ENCODE data around the gene PRRC2C. TPM values are rescaled to one million over a fixed set of nuclear protein-coding genes. Genes with fewer than 3 reads are reported as not detected.

PRRC2C gene
- total RNA-seq, 4 donors from 2014 or later = 61.7 to 125 (median 94.9) TPM

DNA sequence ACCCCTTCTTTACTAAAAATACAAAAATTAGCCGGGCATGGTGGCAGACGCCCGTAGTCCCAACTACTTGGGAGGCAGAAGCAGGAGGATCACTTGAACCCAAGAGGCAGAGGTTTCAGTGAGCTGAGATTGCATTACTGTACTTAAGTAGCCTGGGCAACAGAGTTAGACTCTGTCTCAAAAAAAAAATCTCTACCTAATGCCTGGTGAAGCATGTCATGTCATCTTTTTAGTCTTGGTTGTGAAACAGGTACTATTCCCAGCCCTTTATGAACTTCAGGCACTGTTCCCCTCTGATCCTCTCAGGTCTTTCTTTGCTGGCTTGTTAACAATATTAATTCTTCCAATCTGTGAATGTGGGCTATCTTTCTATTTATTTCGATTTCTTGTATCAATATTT lies 22.1 kb downstream of the PRRC2C start:
- no peaks in the 10 kb centered on the region for H3K27me3 ChIP-seq
- no peak overlapping the region for H3K4me3 ChIP-seq
- H3K9me3 ChIP-seq = no peaks in the 10 kb centered on the region
- TF ChIP-seq POLR2AphosphoS5 (IDR thresholded peaks at IDR 0.05) = no peak
- whole genome bisulfite sequencing, 2 donors (ENCODE audit: low coverage in 1 of 2) = 84 to 91% methylated on average over 4 of the region's 4 CpGs
- in situ Hi-C loops (cut with MboI; ENCODE audit: low pct_ligation_motif_present in 1 of 4, low pct_unique_long_range_greater_than_20kb in 1 of 4, low sequenced_read_pairs in 3 of 4) (no loop called here), intact Hi-C loops (cut with DNase I; ENCODE audit: low total_unique reads) (no loop called here)
- H3K4me1 ChIP-seq = peaks cover 0 to 39% (median 13%) of the 10 kb centered on the region in 4 donors
- H3K36me3 ChIP-seq = no peaks in the 10 kb centered on the region
- no peak overlapping the region for H3K27ac ChIP-seq
- no peak for DNase-seq

DNA sequence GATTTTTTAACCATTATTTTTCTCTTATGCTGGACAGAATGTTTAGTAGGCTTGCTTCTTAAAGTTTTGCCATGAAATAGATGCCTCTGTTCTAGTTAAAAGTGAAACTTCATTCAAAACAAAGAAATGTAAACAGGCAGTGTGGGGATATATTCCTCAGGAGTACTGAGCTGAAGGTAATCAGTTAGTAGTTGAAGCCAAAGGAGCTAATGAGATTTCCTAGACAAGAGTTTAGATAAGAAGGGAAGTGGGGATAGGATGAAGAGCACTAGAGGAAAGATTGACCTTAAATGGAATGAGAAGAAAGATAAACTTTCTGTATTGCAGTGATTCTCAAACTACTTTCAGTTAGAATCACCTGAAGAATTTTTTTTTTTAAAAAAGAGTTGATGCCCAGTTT lies 23.9 kb downstream of the PRRC2C start:
- no peaks in the 10 kb centered on the region for H3K36me3 ChIP-seq
- peaks cover 0 to 39% (median 13%) of the 10 kb centered on the region in 4 donors for H3K4me1 ChIP-seq
- H3K27me3 ChIP-seq = no peaks in the 10 kb centered on the region
- H3K27ac ChIP-seq = no peak overlapping the region
- intact Hi-C loops (cut with DNase I; ENCODE audit: low total_unique reads) (no loop called here), in situ Hi-C loops (cut with MboI; ENCODE audit: low pct_ligation_motif_present in 1 of 4, low pct_unique_long_range_greater_than_20kb in 1 of 4, low sequenced_read_pairs in 3 of 4) (no loop called here)
- H3K4me3 ChIP-seq = no peak overlapping the region
- no peaks in the 10 kb centered on the region for H3K9me3 ChIP-seq
- TF ChIP-seq, protein P1, sequence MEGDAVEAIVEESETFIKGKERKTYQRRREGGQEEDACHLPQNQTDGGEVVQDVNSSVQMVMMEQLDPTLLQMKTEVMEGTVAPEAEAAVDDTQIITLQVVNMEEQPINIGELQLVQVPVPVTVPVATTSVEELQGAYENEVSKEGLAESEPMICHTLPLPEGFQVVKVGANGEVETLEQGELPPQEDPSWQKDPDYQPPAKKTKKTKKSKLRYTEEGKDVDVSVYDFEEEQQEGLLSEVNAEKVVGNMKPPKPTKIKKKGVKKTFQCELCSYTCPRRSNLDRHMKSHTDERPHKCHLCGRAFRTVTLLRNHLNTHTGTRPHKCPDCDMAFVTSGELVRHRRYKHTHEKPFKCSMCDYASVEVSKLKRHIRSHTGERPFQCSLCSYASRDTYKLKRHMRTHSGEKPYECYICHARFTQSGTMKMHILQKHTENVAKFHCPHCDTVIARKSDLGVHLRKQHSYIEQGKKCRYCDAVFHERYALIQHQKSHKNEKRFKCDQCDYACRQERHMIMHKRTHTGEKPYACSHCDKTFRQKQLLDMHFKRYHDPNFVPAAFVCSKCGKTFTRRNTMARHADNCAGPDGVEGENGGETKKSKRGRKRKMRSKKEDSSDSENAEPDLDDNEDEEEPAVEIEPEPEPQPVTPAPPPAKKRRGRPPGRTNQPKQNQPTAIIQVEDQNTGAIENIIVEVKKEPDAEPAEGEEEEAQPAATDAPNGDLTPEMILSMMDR (IDR thresholded peaks at IDR 0.05) = no peak
- TF ChIP-seq EP300 (IDR thresholded peaks at IDR 0.05; ENCODE audit: low read depth) = no peak
- no peak for TF ChIP-seq POLR2A (IDR thresholded peaks at IDR 0.05)
- TF ChIP-seq POLR2AphosphoS5 (IDR thresholded peaks at IDR 0.05) = no peak
- DNase-seq = no peak

DNA sequence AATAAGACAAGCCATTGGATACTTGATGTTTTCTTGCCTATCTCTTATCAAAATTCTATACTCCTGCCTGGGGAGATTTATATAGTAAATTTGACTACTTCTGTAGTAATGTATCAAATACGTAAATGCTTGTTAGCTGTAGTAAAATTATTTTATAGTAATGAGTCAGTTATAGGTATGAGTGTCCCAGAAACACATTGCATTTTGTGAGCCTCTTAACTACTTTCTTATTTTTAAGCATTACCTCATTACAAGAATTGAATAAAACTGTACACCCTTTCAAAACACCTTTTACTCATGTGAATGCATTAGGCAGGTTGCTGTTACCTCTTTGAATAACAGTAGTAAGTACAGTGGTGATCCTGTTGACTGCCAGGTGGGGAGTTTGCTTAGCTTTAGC lies 28.4 kb downstream of the PRRC2C start:
- intact Hi-C loops (cut with DNase I; ENCODE audit: low total_unique reads) (no loop called here), in situ Hi-C loops (cut with MboI; ENCODE audit: low pct_ligation_motif_present in 1 of 4, low pct_unique_long_range_greater_than_20kb in 1 of 4, low sequenced_read_pairs in 3 of 4) (no loop called here)
- Histone ChIP-seq H3K36me3 (peaks cover 0 to 42% (median 16%) of the 10 kb centered on the region in 4 donors), H3K4me1 (peaks cover 0 to 8% (median 2%) of the 10 kb centered on the region in 4 donors), H3K4me3 (no peak overlapping the region), H3K27me3 (no peaks in the 10 kb centered on the region), H3K9me3 (no peaks in the 10 kb centered on the region), H3K27ac (no peak overlapping the region)
- TF ChIP-seq POLR2A (IDR thresholded peaks at IDR 0.05) = no peak
- no peak for TF ChIP-seq EP300 (IDR thresholded peaks at IDR 0.05; ENCODE audit: low read depth)
- TF ChIP-seq, protein P1 (IDR thresholded peaks at IDR 0.05) = no peak
- TF ChIP-seq POLR2AphosphoS5 (IDR thresholded peaks at IDR 0.05) = no peak
- DNase-seq = no peak
- WGBS, 2 donors (ENCODE audit: low coverage in 1 of 2) = 0% methylated on average over 1 of the region's 1 CpG

DNA sequence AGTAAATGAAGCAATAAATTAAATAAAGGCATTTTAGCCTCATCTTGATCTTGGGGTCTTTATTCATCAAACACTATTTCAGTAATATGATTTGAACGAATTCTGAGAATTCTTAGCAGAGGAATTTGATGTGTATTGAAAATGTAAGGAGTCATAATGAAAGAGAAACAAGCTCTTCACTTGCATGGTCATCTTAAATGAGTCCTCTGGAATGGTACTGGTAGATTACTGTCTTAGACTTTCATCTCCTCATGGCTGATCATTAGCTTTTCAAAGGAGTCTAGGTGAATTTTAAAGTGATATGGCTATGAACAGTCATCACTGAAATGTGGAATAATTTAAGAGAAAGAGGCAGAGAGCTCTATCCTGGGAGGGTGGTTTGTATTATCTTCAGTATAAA lies 30.0 kb downstream of the PRRC2C start:
- WGBS, 2 donors (ENCODE audit: low coverage in 1 of 2) = 69 to 72% methylated on average over 1 of the region's 1 CpG
- H3K4me1 ChIP-seq = no peaks in the 10 kb centered on the region
- no peak overlapping the region for H3K4me3 ChIP-seq
- no peaks in the 10 kb centered on the region for H3K9me3 ChIP-seq
- in situ Hi-C loops (cut with MboI; ENCODE audit: low pct_ligation_motif_present in 1 of 4, low pct_unique_long_range_greater_than_20kb in 1 of 4, low sequenced_read_pairs in 3 of 4) = no loop called here
- H3K27ac ChIP-seq = no peak overlapping the region
- intact Hi-C loops (cut with DNase I; ENCODE audit: low total_unique reads) = no loop called here
- peaks cover 0 to 54% (median 19%) of the 10 kb centered on the region in 4 donors for H3K36me3 ChIP-seq
- DNase-seq = no peak
- TF ChIP-seq POLR2AphosphoS5 (IDR thresholded peaks at IDR 0.05) = no peak
- TF ChIP-seq, protein P1 (IDR thresholded peaks at IDR 0.05) = no peak
- TF ChIP-seq POLR2A (IDR thresholded peaks at IDR 0.05) = no peak
- no peak for TF ChIP-seq EP300 (IDR thresholded peaks at IDR 0.05; ENCODE audit: low read depth)
- H3K27me3 ChIP-seq = no peaks in the 10 kb centered on the region

DNA sequence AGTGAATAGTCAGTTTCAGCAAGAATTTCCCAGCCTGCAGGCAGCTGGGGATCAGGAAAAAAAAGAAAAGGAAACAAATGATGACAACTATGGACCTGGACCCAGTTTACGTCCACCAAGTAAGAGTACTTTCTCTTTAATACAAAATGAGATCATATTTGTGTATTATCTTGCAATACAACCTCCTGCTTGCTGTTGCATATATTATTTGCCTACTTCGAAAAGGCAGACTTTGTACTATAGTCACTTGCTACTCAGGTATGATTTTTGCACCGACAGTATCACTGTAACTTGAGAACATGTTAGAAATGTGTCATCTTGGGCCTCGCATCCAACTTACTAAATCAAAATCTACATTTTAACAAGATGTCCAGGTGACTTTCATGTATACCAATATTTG lies 30.4 kb downstream of the PRRC2C start:
- no peak overlapping the region for H3K4me3 ChIP-seq
- no peak for DNase-seq
- WGBS, 2 donors (ENCODE audit: low coverage in 1 of 2) = 93 to 96% methylated on average over 4 of the region's 4 CpGs
- intact Hi-C loops (cut with DNase I; ENCODE audit: low total_unique reads) (no loop called here), in situ Hi-C loops (cut with MboI; ENCODE audit: low pct_ligation_motif_present in 1 of 4, low pct_unique_long_range_greater_than_20kb in 1 of 4, low sequenced_read_pairs in 3 of 4) (no loop called here)
- H3K4me1 ChIP-seq = no peaks in the 10 kb centered on the region
- H3K36me3 ChIP-seq = peaks cover 0 to 57% (median 19%) of the 10 kb centered on the region in 4 donors
- TF ChIP-seq POLR2AphosphoS5 (IDR thresholded peaks at IDR 0.05) (no peak), POLR2A (IDR thresholded peaks at IDR 0.05) (no peak), EP300 (IDR thresholded peaks at IDR 0.05; ENCODE audit: low read depth) (no peak)
- TF ChIP-seq, protein P1 (IDR thresholded peaks at IDR 0.05) = no peak
- no peak overlapping the region for H3K27ac ChIP-seq
- H3K27me3 ChIP-seq = no peaks in the 10 kb centered on the region
- H3K9me3 ChIP-seq = no peaks in the 10 kb centered on the region
